ENCODE data around the gene LAMA1.
"Not testable (repeated sequence)": the region's sequence is repeated elsewhere in the genome, so short reads cannot be mapped to it uniquely, and the experiment has no call there.

The LAMA1 gene

DNA sequence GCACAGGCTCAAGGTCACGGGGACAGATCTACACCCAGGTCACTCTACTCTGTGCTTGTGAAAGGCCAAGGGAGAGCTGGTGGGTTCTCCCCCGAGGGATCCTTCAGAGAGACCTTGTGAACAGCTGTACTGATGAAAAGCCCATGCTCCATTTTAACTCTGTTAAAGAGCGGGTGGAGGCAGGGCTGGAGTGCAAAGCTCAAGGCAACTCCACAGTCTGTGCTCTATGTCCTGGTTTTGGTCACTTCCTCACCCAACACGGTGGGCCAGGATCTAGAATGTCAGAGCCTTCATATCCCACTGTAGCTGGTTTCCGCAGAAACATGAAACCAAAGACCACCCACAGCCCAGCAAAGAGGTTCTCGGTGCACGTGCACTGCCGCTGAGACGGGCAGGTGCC, 177.1 kb downstream of the LAMA1 start:
- DNase-seq, result no peak

DNA sequence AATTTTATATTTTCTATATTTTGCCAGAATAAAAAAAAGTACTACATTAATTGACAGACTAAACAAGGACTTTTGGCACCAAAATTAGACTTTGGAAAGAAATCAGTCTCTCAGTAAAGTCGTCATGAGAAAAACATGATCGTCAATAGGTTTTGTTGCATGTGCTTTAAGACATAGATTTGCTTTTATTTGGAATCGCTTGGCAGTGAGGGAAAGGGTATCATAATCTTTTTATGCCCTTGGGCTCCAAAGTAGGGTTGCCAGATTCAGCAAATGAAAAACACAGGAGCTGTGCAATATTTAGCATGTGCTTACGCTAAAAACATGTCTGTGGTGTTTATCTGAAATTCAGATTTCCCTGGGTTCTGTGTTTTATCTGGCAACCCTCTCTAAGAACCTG, 177.6 kb downstream of the LAMA1 start:
- no peak for DNase-seq

DNA sequence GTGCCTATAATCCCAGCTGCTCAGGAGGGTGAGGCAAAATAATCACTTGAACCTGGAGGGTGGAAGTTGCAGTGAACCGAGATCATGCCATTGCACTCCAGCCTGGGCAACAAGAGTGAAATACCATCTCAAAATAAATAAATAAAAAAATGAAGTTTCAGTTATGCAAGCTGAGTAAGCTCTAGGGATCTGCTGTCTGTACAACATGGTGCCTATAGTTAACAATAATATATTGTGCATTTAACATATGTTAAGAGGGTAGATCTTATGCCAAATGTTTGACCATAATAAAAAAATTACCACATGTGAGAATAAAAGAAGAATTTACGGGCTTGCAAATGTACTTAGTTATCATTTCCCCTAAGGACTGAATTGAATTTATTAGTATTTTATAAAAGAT, 179.2 kb downstream of the LAMA1 start:
- not testable (repeated sequence) for DNase-seq

DNA sequence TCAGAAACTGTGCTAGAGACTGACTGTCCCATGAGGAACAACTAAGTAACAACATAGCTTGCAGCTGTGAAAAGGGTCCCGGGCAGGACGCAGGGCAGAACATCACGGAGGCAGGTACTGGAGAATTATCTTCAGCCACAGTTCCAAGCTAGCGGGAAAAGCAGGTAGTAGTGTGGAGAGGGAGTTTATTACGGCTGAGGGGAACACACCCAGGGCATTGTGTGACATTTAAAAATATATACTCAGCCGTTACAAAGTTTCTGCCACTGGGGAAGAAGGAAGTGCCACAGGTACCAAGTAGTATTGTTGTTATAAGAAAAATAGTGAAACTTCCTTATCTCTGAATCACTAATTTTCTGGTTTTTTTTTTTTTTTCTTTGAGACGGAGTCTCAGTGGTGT, 179.6 kb downstream of the LAMA1 start:
- DNase-seq, result no peak

DNA sequence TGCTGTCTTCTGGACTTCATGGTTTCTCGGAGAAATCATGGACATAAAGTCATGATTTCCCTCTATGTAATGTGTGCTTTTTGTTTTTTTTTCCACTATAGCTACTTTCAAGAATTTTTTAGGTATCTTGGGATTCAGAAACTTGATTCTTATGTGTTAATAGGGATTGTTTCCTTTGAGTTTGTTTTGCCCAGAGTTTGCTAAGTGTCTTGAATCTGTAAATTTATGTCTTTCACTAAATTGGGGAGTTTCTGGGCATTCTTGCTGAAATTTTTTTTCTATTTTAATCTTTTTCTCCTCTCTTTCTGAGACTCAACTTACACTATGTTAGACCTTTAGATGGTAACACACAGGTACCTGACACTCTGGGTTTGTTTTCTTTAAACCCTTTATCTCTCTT, 182.7 kb downstream of the LAMA1 start:
- no peak for DNase-seq

DNA sequence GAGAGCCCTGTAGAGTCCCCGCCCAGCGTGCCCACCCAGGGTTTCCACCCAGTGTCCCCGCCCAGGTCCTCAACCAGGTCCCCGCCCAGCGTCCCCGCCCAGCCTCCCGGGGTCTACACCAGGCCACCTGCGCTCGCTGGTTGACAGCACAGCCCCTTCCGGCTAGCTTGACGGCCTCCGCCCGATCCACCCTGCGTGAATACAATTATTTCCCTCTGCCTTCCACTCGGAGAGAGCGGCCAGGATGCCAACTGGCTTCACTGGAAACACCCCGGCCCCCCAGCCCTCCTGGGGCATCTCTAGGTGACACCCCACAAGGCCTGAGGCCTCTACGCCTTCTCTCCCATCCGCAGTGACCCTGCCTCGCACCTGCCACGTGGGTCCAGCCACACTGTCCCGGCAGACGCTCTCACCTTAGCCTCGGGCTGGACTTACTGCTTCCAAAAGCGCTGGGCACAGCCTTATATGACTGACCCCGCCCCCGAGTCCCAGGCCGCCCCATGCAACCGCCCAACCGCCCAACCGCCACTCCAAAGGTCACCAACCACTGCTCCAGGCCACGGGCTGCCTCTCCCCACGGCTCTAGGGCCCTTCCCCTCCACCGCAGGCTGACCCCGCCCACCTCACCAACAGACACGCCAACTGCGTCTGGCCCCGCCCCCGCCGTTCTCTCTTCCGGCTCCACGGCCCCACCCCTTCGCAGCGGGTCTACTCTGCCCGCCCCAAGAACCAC, 188.1 kb downstream of the LAMA1 start:
- no peak for DNase-seq

DNA sequence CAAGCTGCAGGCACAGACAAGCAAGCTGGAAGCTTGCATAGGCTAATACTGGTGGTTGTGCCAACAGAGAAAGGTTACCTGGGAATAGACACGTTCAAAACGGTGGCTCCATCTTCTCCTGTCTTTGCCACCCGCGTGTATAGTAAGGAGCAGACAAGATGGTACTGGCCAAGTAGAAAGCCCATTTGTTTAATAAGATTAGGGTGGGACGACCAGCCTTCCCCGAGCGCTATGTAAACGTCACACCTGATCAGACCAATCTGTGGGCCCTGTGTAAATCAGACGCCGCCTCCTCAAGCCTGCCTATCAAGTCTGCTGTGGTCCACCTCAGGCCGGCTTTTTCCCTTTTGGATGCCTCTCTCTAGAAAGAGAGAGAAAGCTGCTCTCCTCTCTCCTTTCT, 189.2 kb downstream of the LAMA1 start:
- DNase-seq, result no peak

DNA sequence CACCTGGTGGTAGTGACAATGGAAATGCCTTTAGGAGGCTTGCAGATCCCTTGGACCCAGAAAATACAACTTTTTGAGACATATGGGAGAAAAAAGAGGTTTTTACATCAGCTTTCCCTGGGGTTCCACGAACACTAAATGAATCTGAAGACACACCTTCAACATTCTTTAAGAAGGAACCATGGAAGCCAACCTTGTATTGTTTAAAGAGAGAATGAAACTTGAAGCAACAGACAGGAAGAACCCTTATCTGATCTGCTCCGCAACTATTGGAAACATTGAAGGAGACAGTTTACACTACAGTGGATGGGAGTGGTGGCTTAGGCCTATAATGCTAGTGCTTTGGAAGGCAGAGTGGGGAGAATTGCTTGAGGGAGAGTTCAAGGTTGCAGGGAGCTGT, 190.4 kb downstream of the LAMA1 start:
- no peak for DNase-seq

DNA sequence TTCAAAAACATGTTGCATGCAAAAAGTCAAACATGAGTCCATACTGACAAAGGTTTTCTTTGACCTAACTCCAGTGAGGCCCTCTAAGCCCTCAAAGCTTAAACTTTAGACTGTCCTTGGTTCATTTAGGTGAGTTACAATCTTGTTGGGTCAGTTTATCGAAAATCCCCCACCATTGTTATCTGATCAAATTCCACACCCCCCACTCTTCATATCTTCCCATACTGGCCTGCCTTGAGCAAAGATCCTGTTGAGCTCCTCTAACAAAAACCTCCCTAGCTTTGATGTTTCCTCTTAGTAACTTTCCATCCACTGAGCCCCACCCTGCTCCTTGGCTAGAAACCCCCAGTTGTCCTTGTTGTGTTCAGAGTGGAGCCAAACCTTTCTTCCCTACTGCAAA, 194.4 kb downstream of the LAMA1 start:
- no peak for DNase-seq

DNA sequence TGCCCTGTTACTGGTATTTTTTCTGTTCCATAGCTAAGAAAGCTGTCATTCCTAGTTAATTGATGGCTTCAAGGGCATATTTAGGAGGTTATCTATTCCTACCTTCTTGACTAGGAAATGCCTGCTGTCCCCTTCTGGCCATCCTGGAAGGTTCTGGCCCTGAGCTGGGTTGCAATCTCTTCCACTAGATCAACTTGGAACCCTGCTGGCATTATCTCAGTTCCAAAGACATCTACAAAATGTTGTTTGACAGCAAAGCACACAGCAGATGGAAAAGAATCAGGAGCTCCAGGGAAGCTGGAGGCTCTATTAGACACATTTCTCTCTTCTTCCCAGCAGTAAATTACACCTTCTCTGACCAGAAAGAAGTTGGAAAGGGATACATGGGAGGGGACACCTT, 196.0 kb downstream of the LAMA1 start:
- DNase-seq, result no peak

DNA sequence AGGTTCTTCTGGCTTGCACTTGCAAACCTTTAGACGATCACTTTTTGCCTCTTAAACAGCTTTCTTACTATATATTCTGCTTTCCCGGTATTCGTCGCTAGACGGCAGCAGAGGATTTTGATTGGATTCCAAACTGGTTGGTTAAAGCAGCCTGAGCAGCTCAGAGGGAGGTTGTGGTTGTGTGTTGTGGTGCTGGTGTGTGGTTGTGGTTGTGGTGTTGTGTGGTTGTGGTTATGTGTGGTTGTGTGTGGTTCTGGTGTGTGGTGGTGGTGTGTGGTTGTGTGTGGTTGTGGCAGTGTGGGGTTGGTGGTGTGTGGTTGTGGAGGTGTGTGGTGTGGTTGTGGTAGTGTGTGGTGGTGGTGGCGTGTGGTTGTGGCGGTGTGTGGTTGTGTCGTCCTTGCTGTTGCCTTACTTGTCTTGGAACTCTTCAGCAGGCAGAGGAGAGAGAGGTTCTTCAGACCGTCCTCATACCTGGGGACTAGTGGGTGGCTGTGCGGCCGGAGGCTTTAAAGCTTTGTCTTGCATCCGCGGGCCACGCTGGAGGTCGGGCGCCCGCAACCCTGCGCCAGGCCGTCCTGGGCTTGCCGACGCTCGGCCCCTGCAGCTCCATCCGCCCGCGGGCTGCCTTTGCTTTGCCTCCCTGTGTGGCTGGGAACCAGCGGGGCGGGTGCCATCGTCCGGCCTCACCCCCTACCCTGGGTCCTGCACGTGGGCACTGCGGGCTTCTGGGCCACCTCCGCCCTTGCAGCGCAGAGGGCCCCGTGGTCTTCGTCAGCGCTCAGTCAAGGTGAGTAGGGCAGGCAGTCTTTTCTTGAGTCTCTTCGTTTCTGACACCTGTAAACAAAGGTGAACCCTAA, 197.3 kb downstream of the LAMA1 start:
- peak; percentile 36 for DNase-seq

DNA sequence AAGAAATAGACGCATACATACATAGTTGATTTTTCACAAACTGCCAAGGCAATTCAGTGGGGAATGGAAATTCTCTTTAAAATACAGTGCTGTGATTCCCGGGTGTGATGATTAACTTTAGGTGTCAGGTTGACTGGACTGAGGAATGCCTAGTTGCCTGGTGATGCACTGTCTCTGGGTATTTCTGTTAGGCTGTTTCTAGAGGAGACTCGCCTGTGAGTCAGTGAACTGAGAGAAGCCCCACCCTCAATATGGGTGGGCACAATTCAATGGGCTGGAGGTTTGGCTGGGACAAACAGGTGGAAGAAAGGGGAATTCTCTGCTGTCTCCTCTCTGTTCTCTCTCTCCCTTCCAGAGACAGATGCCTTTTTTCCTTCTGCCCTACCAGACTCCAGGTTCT, 200.5 kb downstream of the LAMA1 start:
- no peak for DNase-seq

DNA sequence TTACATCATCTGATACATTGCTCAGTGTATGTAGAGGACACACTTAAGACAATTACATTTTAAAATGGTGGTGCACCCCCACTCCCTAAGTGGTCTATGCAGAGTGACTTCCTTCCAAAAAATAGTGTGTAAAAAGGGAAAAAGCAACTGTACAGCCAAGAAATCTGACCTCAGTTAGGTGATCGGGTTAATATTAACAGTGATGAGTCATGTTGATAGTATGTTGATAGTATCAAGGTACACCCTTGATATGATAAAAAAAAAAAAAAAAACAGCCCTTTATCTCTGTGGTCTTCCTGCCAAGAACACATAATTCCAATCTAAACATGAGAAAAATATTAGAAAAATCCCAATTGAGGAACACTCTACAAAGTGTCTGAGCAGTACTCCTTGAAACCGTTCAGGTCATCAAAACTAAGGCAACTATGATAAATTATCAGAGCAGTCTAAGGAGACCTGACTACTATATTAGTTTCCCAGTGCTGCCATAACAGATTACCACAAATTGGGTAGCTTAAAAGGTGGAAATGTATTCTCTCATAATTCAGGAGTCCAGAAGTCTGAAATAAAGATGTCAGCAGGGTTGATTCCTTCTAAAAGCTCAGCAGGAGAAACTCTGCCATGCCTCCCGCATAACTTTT, 216.2 kb downstream of the LAMA1 start:
- DNase-seq, result no peak

DNA sequence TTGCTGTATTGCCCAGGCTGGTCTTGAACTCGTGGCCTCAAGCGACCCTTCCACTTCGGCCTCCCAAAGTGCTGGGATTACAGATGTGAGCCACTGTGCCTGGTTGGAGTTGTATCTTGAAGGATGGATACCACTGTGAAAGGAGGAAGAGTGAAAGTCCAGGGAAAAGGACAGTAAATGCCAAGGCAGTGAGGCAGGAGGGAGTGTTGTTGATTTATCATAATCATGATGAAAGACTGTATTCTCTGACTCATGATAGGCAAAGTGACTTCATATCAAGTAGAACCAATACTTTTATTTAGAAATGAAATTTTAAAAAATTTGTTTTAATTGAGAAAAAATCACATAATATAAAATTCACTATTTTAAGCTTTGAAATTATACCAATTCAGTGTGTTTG, 225.8 kb downstream of the LAMA1 start:
- no peak for DNase-seq

Measured in midbrain (tissue), 1 donor.